Stomach (tissue), 9 donors: Measurements from ENCODE around the gene RASA1. TPM values are rescaled to one million over a fixed set of nuclear protein-coding genes. Genes with fewer than 3 reads are reported as not detected.
"Not testable (repeated sequence)": the region's sequence is repeated elsewhere in the genome, so short reads cannot be mapped to it uniquely, and the experiment has no call there.

Experiments used
- DNase-seq, 2 donors: peaks; one replicate each; pipeline versions ENCODE4 v3.0.0 to v3.0.0-alpha.2; 2013 to 2019
- H3K27ac ChIP-seq, 5 donors: fragments of 200-600 bp in 4 of 5; sonication (generic) in 4 of 5; one replicate each; pipeline ENCODE4 v1.5.1; 2013 to 2019; ENCODE audit warnings: mild to moderate bottlenecking in 1 of 5, moderate library complexity in 1 of 5
- H3K27me3 ChIP-seq, 3 donors: fragments of 200-600 bp; sonication (generic); one replicate each; pipeline ENCODE4 v1.5.1; 2017 to 2019; ENCODE audit warnings: mixed run types in 1 of 3
- H3K36me3 ChIP-seq, 4 donors: fragments of 200-600 bp; sonication (generic); 1 replicate in 3 of 4; 2 replicates in 1 of 4; pipeline ENCODE4 v1.5.1; 2016 to 2019
- H3K4me1 ChIP-seq, 4 donors: fragments of 200-600 bp; sonication (generic); one replicate each; pipeline ENCODE4 v1.5.1; 2016 to 2019
- H3K4me3 ChIP-seq, 4 donors: fragments of 200-600 bp; sonication (generic) in 3 of 4; one replicate each; pipeline ENCODE4 v1.5.1; 2016 to 2019; ENCODE audit warnings: mild to moderate bottlenecking in 1 of 4
- H3K9me3 ChIP-seq, 4 donors: fragments of 200-600 bp; sonication (generic); one replicate each; pipeline ENCODE4 v1.5.1; 2016 to 2019
- CTCF ChIP-seq, 7 experiments: fragments of 450-650 bp in 4 of 7; fragments of 200-600 bp in 3 of 7; sonication (generic) in 3 of 7; IDR thresholded peaks; one replicate each; pipeline ENCODE4 v1.5.1; 2016 to 2019; ENCODE audit warnings: antibody characterized with exemption in 7 of 7, control low read depth in 2 of 7, mild to moderate bottlenecking in 1 of 7
- EP300 ChIP-seq: sonication (generic); formaldehyde crosslinking; IDR thresholded peaks from one replicate; pipeline ENCODE4 v1.6.1; 2017; ENCODE audit warnings: antibody characterized with exemption
- POLR2A ChIP-seq, 4 donors: fragments of 450-650 bp; IDR thresholded peaks; one replicate each; pipeline ENCODE4 v1.6.1; 2016; ENCODE audit warnings: antibody characterized with exemption in 4 of 4, control low read depth in 2 of 4, mild to moderate bottlenecking in 1 of 4, moderate library complexity in 1 of 4
- POLR2AphosphoS5 ChIP-seq, 3 donors: sonication (generic); formaldehyde crosslinking; IDR thresholded peaks; one replicate each; pipeline ENCODE4 v1.6.1; 2016; ENCODE audit warnings: antibody characterized with exemption in 3 of 3
- WGBS, 5 donors: extraction: QIAGEN DNeasy Blood & Tissue Kit in 3 of 5; methylation state at CpG; one replicate each; pipeline versions ENCODE4 v1.1.5 to v1.1.7; 2013 to 2018; 5-methylcytosine and 5-hydroxymethylcytosine counted together
- intact Hi-C: fragments of 100-400 bp; cut with DNase I; formaldehyde crosslinking; loops from one replicate; pipeline ENCODE4 v1.15.1; 2023; ENCODE audit warnings: low total_unique reads
- polyA plus RNA-seq, 3 donors: library from polyadenylated mRNA; stranded (reverse); fragments of 200-250 nt; gene quantifications; one replicate each; pipeline ENCODE4 v1.2.3, GENCODE V29; 2013
- total RNA-seq, 5 donors: library from RNA; depleted of rRNA; stranded (reverse); fragments of >200 nt; gene quantifications; one replicate each; pipeline versions ENCODE4 v1.1.0 to v1.2.3, GENCODE V29; 2014 to 2016
- donor health status: healthy with polysubstance abuse.
- donor health status: Bipolar disorder and iron deficiency.
- donor health status: healthy.

The RASA1 gene
- total and polyA plus RNA-seq, 8 donors = 7.3 to 89.3 (median 19.1) TPM

- Histone ChIP-seq H3K4me3 (no peak overlapping the region), H3K9me3 (no peaks in the 10 kb centered on the region), H3K4me1 (peaks cover 0 to 41% (median 9%) of the 10 kb centered on the region in 4 donors), H3K27ac (no peak overlapping the region), H3K36me3 (peaks cover 0 to 29% (median 23%) of the 10 kb centered on the region in 4 donors), H3K27me3 (no peaks in the 10 kb centered on the region)
- TF ChIP-seq EP300 = no peak
- TF ChIP-seq POLR2A (IDR thresholded peaks at IDR 0.05) = no peak
- no peak for TF ChIP-seq POLR2AphosphoS5 (IDR thresholded peaks at IDR 0.05)
- TF ChIP-seq CTCF (IDR thresholded peaks at IDR 0.05) = no peak
- DNase-seq = no peak
- intact Hi-C loops = no loop called here
Observed at GRCh38 chr5:87302061-87302460, 34.4 kb downstream of the RASA1 start.

- H3K36me3 ChIP-seq = peaks cover 0 to 29% (median 23%) of the 10 kb centered on the region in 4 donors
- H3K4me1 ChIP-seq = peaks cover 0 to 28% (median 4%) of the 10 kb centered on the region in 4 donors
- intact Hi-C loops = no loop called here
- 91 to 97% (median 95%) methylated on average over 2 of the region's 2 CpGs for WGBS, 5 donors
- no peaks in the 10 kb centered on the region for H3K27me3 ChIP-seq
- H3K9me3 ChIP-seq = no peaks in the 10 kb centered on the region
- H3K4me3 ChIP-seq = no peak overlapping the region
- TF ChIP-seq EP300 (no peak), POLR2AphosphoS5 (IDR thresholded peaks at IDR 0.05) (no peak), CTCF (IDR thresholded peaks at IDR 0.05) (no peak), POLR2A (IDR thresholded peaks at IDR 0.05) (no peak)
- H3K27ac ChIP-seq = no peak overlapping the region
- DNase-seq = no peak
Observed at GRCh38 chr5:87303324-87303723, 35.6 kb downstream of the RASA1 start.

- H3K27ac ChIP-seq, DNase-seq, H3K27me3 ChIP-seq, H3K4me1 ChIP-seq, H3K9me3 ChIP-seq, intact Hi-C loops, H3K4me3 ChIP-seq: not testable (repeated sequence)
- 97 to 100% (median 98%) methylated on average over 2 of the region's 2 CpGs for WGBS, 5 donors
- peaks cover 0 to 29% (median 23%) of the 10 kb centered on the region in 4 donors for H3K36me3 ChIP-seq
Observed at GRCh38 chr5:87306090-87306489, 38.4 kb downstream of the RASA1 start.

- TF ChIP-seq POLR2A (IDR thresholded peaks at IDR 0.05) = no peak
- TF ChIP-seq CTCF (IDR thresholded peaks at IDR 0.05) = no peak
- no peak for TF ChIP-seq POLR2AphosphoS5 (IDR thresholded peaks at IDR 0.05)
- no peak for TF ChIP-seq EP300
- 37 to 81% (median 60%) methylated on average over 5 of the region's 5 CpGs for WGBS, 5 donors
- H3K36me3 ChIP-seq = peaks cover 0 to 29% (median 23%) of the 10 kb centered on the region in 4 donors
- H3K27ac ChIP-seq = no peak overlapping the region
- DNase-seq = no peak
- peaks cover 0 to 18% (median 6%) of the 10 kb centered on the region in 4 donors for H3K4me1 ChIP-seq
- H3K4me3 ChIP-seq = no peak overlapping the region
- intact Hi-C loops = no loop called here
- no peaks in the 10 kb centered on the region for H3K27me3 ChIP-seq
- no peaks in the 10 kb centered on the region for H3K9me3 ChIP-seq
Observed at GRCh38 chr5:87307796-87308423, 40.2 kb downstream of the RASA1 start.
